Stimulated activated CD4-positive, alpha-beta T cell treated with anti-CD3 and anti-CD28 coated beads, Interleukin-15, amount 100 ng/mL, for 1 hour (primary cell): Measurements from ENCODE around the gene CLSTN2.

ENCODE experiments used
- DNase-seq, 2 donors: peaks; one replicate each; pipeline ENCODE4 v3.0.0-alpha.2; 2020; ENCODE audit warnings: low read depth in 1 of 2, low spot score in 1 of 2

The CLSTN2 gene

DNA sequence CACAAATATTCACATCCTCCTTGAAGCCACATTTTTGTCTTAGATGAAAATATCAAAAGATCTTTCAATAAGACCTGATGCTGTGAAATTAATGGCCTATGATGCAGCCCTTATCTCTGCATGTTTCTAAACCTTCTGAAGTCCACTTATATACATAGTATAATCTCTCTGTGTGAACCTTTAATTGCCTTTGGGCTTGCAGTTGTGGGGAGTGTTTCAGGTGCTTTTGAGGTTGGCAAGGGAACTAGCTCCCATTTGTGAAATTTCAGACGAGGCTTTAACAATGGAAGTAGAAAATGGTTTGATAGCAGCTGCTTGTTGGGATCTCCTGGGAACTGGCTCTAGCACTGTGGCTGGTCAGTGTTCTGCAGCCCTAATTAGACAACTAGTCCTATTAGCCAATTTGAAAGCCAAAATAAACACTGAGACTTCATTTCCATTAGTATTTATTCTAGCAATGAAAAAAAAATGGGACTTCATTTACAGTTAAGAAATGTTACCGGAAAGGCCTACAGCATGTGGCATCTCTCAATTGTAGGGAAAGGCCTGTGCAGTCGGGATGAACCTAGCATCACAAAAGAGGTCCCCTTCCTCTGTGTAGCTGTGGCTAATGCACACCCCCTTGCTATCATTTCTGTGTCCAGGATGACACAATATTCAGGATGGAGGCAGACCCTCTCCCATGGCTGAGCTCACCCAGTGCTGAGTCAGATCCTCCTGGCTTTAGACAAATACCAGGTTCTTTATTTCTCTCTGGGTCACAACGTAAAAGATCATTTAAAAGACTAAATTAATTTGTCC lies 602.1 kb downstream of the CLSTN2 start:
- DNase-seq: no peak

DNA sequence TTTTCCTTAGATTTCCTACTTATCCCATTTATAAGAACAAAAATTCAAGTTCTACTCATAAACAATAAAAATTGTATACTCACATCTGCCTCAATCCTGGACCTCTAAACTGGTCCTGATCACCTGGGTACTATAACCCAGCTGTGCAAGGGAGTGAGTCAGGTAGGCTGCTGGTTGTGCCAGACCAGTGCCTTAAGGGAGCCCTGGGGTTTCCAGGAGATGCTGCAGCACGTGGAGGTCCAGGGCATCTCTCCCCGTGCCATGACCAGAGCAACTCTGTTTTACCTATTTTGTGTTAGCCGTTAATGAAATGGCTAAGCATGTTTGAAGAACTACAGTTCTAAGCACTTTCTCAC lies 602.7 kb downstream of the CLSTN2 start:
- DNase-seq: no peak

DNA sequence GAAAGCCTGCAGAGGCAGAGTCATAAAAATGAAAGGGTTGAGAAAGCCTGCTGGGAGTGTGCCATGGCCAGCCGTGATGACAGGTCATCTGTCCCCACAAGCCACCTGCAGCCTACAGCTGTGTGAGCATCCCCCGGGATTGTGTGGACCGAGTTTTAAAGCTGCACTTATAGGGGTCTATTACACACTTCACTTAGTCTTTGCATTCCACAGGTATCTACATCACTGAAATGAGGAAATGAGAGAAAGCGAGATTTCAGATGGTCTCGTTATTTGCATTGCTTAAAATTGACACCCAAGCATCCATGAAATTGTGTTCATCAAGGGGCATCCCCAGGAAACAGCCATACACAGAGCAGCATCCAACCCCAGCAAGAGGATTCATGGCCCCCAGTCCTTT lies 605.3 kb downstream of the CLSTN2 start:
- DNase-seq: no peak

DNA sequence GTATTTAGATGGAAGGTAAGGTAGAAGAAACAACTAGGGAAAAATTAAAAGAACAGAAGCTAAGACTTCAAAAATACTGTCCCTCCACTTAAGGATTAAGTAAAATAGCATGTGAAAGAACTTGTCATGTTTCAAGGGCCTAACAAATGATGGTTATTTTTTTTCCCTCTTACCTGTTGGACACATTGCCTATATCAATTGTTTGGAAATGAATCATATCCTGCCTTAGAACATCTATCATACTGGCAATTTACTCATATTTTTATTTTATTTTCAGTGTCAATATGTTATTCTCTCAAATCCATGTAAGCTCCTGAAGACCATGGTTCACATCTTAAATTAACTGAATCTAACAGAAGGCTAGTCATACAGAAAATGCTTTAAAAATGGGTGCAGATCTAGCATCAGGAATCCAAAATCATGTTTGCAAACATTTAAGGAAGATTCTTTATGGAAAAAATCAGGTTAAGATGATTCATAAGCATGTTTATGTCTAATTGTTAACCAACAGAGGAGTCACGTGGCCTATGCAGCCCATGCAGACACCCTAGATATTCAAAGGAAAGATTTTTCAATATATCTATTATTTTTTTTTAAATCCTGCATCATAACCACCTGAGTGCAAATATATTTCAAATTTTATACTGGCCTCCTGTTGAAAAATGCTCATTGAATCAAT lies 607.1 kb downstream of the CLSTN2 start:
- DNase-seq: no peak

DNA sequence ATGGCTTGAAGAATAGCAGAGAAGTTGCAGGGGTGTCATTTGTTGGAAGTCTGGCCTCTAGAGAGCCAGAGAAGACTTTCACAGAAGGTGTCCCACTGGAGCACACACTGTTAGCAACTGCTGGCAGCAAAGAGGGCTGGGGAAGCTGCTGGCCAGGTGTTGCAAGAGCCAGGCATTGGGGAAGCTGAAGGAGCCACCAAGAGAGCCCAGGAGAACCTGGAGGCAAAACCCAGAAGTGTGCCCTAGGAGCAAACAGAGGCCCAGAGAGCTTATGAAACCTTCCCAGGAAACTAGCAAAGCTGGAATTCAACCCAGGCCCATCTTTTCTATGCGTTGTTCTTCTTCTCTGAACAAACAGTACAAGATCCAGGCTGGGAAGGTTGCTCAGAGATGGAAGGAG lies 610.2 kb downstream of the CLSTN2 start:
- DNase-seq: no peak

DNA sequence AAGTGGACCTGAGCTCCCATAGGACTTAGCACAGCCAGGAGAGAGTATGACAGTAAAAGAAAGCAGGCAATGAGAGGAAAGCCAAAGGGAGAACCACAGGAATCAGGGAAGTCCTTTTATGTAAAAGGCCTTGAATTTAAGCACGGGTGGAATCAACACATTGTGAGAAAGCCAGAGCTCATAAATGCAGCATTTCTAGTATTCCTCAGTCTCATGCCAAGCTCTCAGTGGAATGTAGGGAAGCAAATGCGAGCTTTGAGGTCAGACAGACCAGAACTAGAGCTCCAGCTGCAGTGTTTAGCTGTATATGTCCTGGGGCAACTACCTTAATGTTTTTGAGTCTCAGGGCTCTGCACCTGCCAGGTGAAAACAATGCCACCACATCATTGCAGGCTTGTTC lies 610.8 kb downstream of the CLSTN2 start:
- DNase-seq: no peak

DNA sequence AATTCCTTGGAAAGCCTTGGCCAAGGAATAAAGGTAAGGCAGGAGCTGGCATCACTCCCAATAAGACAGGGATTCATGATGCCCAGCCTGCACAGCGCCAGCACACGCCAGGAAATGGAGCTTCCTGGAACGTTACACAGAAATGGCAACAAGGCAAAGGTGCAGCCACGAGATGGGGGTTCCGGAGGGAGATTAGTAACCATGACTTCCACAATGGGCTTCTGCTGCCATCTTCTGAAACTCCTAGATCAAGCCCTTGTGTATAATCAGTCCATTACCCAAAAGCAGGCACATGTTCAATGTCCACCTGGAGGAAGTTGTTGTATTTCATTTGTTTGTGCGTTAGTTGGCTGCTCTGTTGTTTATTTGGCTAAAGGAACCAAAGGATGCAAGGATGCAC lies 611.7 kb downstream of the CLSTN2 start:
- no peak for DNase-seq

DNA sequence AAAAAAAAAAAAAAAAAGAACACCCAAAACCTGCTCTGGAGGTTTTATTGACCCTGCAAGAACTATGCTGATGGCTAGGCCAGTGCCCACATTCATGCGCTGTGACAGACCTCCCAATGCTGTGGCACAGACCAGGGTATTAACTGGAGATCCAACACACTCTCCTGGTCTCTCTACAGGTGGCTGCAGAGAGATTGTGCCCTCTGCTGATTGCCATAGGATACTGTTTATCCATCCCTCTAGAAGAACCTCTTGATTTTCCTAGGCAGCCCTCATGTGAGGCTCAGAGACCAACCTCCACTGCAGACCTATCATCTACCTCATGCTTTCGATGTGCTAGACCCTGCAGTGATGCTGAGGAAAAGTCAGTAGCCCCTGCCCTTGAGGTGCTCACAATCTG lies 617.4 kb downstream of the CLSTN2 start:
- no peak for DNase-seq

DNA sequence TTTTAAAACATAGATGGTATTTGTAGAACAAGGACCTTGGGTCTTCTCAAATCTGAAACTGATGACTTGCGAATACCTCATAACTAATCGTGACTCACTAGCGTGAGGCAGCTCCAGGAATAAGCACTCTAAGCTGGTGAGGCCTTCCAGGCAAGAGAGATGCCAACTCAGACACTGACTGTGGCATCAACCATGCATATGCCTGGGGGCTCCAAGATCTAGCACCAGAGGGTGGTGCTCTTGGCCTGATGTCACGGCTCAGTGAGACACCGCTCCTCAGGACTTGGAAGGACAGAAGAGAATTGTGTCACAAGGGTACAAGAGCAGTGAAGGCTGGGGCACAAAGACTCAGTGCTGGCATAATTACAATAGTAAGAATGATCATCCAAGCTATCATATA lies 617.9 kb downstream of the CLSTN2 start:
- DNase-seq: no peak

DNA sequence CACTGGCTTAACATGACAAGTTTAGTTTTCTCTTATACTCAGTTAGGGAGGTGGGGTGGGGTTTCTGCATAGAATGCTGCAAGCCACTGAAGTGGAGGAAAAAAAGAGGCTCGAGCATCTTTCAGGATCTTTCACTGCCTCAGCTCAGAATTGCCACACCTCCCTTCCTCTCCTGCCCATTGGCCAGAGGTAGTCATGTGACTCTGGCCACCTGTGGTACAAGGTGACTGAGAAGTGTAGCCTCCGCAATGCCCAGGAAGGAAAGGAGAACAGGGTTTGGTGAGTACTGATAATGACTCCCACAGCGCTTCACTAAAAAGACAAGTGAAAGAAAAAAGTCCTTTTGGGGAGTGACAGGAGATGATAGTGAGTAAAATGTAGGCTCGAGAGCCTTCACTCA lies 618.6 kb downstream of the CLSTN2 start:
- DNase-seq: no peak

DNA sequence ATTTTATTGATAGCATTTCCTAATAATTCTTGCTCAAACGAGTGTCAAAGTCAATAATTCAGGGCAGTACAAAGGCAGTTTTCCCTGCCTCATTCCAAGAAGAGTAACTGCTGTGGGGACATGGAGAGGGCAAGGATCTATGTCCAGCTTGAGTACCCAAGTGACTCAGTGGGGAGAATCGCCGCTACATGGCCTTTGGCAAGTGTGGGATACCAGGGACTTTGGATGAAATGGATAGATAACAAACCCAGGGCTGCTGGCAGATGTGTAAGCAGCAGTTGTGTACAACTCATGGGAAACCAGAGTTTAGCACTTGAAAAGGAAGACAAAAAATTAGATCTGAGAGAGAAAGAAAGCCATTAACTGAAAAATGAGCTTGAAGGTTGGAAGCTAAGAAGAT lies 620.7 kb downstream of the CLSTN2 start:
- no peak for DNase-seq

DNA sequence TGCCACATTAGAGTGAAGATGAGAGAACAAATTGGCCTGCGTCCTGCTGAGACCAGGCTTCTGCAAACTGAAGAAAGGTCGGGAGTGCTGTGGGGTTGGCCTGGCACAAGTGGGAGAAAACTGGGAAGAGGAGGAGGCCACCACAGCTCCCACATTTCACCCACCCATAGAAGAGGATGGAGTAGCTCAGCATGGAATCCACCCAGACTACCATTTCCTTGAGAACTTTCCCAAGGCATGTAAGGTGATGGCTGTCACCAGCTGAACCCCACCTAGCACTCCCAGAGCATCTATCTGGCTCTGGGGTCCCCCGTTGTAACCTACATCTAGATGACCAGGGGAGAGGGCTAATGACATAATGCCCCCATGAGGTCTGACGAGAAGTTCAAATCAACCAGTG lies 622.5 kb downstream of the CLSTN2 start:
- DNase-seq: no peak

DNA sequence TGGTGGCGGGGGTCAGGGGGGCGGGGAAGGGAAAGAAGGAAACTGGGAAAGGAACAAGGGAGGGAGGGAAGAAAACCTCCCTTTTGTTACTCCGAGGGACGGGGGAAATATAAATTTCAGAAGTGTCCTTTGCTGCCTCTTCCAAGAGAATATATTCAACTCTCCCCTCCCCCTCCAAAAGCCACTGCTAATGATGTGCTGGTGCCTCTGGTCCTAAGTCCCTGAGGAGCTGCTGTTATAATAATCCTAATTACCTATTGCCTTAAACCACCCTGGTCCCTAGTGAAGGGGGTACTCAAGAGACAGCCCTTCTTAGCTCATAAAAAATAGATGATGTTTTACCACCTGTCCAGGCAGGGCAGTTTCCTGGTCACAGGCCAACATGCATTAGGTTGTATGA lies 624.6 kb downstream of the CLSTN2 start:
- DNase-seq: no peak

DNA sequence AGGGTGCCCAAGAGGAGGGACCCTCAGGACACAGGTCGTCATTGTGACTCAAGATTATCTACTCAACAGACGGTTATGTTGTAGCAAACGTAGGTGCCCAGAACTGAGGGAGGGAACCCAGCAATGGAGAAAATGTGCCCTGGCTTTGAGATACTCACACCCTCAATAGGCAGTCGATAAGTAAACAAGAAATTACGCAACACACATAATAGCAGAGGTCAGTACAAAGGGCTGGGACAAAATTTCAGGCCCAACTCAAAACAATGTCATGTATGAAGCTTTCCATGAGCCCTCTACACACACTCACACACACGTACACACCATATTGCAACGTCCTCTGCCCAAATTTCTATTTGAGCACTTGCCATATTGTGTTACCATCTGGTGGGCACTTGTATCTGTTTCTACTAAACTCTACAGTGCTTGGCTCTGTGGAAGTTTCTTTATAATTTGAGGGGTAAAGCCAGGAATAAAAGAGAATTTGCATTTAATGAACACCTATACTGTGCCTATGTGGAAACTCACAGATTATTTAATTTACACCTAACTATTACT lies 628.3 kb downstream of the CLSTN2 start:
- no peak for DNase-seq

DNA sequence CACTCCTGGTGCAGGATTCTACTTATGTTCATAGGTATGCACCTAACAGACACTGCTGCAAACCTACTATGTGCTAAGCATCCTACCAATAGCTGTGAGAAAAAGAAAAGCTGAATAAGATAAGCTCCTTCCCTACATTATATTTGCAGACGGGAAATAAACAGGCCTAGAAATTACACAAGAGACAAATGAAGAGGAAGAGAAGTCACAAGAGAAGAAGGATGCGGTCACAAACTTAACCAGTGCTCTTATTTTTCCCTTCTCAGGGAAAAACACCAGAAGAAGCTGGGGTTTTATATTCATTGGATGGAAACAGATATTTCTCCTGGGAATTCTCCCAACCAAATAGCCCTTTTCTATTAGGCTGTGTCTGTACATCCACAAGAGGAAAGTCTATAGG lies 633.1 kb downstream of the CLSTN2 start:
- no peak for DNase-seq

DNA sequence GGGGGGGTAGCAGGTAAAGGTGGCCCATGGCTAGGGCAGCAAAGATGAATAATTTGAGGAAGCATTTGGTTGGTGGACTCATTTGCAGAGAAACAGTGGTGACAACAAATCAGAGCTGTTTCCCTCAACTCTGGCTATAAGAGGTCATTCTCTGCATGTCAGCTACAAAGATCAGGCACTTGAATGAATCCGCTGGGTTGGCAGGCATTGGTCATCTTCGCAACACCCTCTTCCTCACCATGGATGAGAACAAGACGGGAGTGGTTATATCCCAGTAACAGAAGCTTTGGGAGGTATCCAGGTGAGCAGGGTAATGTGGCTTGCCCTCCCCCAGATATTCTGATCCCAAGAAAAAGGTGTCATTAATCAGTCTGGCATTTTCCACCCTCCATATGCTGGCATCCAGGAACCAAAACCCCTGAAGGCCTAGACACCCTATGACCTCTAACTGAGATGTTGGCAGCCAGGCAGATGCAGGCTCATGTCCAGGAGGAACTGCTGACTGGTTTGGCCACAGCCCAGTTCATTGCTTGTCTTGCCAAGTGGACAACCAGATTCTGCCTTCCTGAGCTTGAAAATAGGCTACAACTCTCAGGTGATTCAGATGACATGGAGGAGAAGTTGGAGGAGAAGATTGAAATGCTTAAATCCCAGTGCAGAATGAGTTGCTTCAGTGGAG lies 634.0 kb downstream of the CLSTN2 start:
- no peak for DNase-seq

DNA sequence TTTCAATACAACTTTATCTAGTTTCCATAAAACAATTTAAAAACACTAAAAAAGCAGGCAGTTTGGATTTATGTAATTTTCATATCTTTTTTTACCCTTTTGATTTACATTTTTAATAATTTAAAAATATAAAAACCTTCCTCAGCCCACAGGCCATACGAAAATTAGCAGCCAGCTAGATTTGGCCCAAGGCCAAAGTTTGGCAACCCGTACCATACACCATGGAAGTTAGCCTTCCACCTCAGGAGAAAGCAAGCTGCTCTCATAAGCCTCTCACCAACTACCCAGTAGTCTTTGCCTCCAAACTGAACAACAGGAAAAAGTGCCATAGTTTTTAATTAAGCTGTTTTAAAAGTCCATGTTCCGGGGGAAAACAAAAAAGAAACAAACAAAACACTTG lies 635.6 kb downstream of the CLSTN2 start:
- DNase-seq: no peak

DNA sequence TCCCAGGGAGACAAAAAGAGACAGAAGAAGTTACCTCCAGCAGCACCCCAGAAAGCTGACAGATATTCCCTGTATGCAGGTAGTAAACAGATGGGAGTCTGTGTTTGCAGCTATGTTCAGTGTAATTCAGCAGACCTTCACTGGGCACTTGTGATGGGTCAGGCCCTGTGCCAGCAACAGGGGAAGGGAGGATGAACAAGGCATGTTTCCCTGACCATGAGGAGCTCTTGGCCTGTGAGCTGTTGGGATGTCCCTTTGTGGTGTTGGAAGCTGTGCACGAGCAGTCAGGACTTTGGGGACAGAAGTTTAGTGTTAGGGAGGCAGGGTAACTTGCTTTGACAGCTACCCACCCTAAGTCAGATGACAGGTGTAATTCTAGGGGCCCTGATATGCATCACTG lies 636.9 kb downstream of the CLSTN2 start:
- no peak for DNase-seq

DNA sequence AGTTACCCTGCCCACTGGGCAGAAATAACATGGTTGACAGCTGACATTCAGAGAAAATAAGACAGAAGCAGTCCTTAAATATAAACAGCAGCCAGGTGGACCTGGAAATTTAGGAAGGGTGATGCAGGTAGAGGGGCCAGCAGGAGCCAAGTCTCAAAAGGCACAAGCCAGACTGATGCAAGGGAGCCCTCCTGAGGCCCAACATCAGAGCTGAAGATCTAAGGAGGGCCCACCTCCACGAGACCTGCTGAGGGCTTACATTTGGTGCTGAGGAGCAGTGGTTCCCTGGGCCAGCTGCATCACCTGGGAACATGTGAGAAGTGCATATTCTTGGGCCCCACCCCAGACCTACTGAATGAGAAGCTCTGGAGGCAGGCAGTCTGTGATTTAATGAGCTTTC lies 637.3 kb downstream of the CLSTN2 start:
- DNase-seq: no peak

DNA sequence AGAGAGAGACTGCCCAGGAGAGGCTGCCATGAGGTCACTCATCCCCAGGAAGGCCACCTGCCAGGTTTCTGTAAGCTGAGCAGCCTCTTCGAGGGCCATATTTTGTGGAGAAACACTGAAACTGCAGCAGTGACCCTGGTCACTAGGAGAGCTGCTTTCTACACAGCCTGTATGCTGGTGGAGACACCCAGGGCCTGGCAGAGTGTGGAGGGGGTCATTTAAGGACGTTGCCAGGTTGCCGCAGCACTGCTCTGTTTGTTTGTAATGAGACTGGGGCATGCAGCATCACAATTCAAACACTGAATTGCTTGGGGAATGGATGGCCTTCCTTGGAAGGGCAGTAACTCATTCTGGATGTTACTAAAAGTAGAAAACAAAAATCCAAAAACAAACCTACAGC lies 638.0 kb downstream of the CLSTN2 start:
- no peak for DNase-seq

DNA sequence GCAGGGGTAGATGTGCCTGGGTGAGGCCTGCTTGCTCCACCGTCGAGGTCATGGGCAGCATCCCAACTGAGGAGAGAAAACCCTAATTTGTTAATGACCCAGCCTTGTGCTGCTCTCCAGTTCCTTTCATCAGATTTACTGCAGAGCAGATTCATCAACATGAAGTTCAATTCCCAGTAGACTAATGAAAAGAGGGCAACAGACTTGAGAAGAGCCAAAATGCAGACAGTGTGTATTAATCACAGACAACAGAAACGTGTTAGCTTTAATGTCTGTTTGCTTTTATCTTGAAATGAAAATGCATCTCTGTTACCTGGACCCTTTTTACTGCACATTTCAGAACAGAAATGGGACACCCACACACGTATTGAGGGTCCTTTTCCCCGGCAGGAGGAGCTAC lies 639.4 kb downstream of the CLSTN2 start:
- DNase-seq: no peak

DNA sequence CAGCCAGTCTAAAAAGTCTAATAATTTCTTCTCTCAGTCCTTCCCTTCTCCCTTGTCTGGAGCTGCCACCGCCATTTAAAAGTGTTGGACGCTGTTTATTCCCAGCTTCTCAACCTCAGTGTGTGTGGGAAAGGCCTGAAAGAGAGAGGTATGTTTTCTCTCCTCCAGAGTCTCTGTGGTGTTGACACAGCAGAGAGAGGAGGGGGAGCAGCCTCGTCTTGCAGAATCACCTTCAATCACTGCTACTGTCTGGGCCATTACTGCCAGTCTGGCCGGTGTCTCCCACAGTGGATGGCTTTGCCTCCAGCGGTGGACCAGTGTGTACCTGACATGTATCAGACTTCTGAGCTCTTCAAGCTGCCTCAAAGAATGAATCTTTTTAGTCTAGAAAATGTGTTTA lies 641.5 kb downstream of the CLSTN2 start:
- DNase-seq: no peak
